Muscle layer of duodenum (tissue), 2 donors: ENCODE data around the gene ZNF687.

Experiments used
- H3K27ac ChIP-seq: one replicate; pipeline ENCODE4 v1.7.0; 2013; ENCODE audit warnings: mild to moderate bottlenecking, low read length
- H3K27me3 ChIP-seq: one replicate; pipeline ENCODE4 v1.7.0; 2013; ENCODE audit warnings: low read depth, mild to moderate bottlenecking, control low read depth, low read length
- H3K36me3 ChIP-seq, 2 donors: one replicate each; pipeline ENCODE4 v1.7.0; 2013; ENCODE audit warnings: low read length in 2 of 2, control low read depth in 1 of 2, mild to moderate bottlenecking in 1 of 2; ENCODE audit not compliant: insufficient read depth in 2 of 2, control insufficient read depth in 1 of 2
- H3K4me1 ChIP-seq, 2 donors: one replicate each; pipeline ENCODE4 v1.7.0; 2013; ENCODE audit warnings: low read length in 2 of 2, mild to moderate bottlenecking in 2 of 2, control low read depth in 1 of 2, moderate library complexity in 1 of 2; ENCODE audit not compliant: insufficient read depth in 2 of 2, control insufficient read depth in 1 of 2
- H3K4me3 ChIP-seq, 2 donors: one replicate each; pipeline ENCODE4 v1.7.0; 2013; ENCODE audit warnings: low read length in 2 of 2, low read depth in 1 of 2, mild to moderate bottlenecking in 1 of 2
- H3K9me3 ChIP-seq, 2 donors: one replicate each; pipeline ENCODE4 v1.7.0; 2013; ENCODE audit warnings: low read length in 2 of 2, control low read depth in 1 of 2, mild to moderate bottlenecking in 1 of 2; ENCODE audit not compliant: control insufficient read depth in 1 of 2
- donor health status: healthy.

Gene ZNF687, protein sequence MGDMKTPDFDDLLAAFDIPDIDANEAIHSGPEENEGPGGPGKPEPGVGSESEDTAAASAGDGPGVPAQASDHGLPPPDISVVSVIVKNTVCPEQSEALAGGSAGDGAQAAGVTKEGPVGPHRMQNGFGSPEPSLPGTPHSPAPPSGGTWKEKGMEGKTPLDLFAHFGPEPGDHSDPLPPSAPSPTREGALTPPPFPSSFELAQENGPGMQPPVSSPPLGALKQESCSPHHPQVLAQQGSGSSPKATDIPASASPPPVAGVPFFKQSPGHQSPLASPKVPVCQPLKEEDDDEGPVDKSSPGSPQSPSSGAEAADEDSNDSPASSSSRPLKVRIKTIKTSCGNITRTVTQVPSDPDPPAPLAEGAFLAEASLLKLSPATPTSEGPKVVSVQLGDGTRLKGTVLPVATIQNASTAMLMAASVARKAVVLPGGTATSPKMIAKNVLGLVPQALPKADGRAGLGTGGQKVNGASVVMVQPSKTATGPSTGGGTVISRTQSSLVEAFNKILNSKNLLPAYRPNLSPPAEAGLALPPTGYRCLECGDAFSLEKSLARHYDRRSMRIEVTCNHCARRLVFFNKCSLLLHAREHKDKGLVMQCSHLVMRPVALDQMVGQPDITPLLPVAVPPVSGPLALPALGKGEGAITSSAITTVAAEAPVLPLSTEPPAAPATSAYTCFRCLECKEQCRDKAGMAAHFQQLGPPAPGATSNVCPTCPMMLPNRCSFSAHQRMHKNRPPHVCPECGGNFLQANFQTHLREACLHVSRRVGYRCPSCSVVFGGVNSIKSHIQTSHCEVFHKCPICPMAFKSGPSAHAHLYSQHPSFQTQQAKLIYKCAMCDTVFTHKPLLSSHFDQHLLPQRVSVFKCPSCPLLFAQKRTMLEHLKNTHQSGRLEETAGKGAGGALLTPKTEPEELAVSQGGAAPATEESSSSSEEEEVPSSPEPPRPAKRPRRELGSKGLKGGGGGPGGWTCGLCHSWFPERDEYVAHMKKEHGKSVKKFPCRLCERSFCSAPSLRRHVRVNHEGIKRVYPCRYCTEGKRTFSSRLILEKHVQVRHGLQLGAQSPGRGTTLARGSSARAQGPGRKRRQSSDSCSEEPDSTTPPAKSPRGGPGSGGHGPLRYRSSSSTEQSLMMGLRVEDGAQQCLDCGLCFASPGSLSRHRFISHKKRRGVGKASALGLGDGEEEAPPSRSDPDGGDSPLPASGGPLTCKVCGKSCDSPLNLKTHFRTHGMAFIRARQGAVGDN

DNA sequence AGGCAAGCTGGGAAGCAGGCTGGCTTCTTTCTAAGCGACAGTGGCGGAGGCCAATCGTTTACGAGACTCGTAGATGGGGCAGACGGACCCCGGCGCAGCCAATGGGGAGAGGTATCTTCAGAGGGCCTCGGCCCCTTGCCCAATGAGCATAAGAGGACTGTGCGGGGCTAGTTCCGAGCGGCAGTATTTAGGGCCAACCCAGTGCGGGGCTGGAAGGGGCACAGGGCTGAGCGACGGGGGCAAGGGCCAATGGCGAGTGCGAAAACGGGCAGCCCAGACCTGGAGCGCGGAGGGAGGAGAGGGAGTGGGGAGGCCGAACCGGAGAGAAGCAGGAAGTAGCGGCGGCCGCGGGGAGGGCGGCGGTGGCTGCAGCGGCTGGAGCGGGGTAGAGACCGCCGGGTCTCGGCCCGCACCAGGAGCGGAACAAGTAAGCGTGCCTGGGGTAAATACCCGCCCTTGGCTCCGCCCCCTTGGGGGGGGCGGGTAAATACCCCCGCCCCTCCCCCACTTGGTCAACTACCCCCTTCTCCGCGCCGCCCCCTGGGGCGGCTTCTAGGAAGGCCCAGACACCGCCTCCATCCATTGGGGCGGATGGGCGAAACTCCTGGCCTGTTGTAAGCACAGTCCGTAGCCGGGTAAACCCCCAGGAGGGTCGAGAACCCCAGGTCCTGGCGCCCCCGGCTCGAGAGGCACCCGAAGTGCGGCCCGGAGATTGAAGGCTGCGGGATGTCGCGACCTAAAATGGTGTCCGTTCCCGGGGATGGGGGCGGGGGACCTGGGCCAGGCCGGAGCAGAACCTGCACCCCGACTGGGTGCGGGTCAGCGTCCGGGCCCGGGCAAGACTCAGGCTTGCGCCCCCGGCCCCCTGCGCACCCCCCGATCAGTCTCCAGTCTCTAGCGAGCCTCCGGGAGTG lies at the start of gene ZNF687:
Gene ZNF687 (plus strand): TSS at position 331 of the 914 bp plus-strand sequence. CDS start 3,993 bp downstream, outside the sequence.
- peaks cover 6 to 21% of the 10 kb centered on the region in 2 donors for H3K4me1 ChIP-seq
- peak within 1 kb of the TSS; percentile 100 for H3K27ac ChIP-seq
- H3K36me3 ChIP-seq, result peaks cover 8 to 18% of the 10 kb centered on the region in 2 donors
- no peaks in the 10 kb centered on the region for H3K9me3 ChIP-seq
- H3K27me3 ChIP-seq, result no peaks in the 10 kb centered on the region
- peak within 1 kb of the TSS; percentile 82 to 93 for H3K4me3 ChIP-seq

DNA sequence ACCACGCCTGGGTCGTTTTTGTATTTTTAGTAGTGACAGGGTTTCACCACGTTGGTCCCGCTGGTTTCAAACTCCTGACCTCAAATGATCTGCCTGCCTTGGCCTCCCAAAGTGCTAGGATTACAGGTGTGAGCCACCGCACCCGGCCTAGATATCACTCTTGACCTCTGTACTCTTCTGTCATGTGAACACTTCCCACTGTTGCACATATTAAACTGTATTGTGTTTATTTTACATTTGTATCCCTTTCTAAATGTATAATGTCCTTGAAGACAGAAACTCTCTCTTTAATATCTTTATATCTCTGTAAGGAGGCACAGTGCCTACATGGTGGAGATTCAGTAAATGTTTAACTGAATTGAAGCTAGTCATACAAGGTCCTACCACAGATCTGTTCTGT lies 46.9 kb upstream of the ZNF687 start:
- H3K27me3 ChIP-seq, result no peaks in the 10 kb centered on the region
- no peak overlapping the region for H3K4me3 ChIP-seq
- no peak overlapping the region for H3K27ac ChIP-seq
- H3K36me3 ChIP-seq, result peaks cover 72 to 92% of the 10 kb centered on the region in 2 donors
- H3K4me1 ChIP-seq, result no peaks in the 10 kb centered on the region
- H3K9me3 ChIP-seq, result no peaks in the 10 kb centered on the region

DNA sequence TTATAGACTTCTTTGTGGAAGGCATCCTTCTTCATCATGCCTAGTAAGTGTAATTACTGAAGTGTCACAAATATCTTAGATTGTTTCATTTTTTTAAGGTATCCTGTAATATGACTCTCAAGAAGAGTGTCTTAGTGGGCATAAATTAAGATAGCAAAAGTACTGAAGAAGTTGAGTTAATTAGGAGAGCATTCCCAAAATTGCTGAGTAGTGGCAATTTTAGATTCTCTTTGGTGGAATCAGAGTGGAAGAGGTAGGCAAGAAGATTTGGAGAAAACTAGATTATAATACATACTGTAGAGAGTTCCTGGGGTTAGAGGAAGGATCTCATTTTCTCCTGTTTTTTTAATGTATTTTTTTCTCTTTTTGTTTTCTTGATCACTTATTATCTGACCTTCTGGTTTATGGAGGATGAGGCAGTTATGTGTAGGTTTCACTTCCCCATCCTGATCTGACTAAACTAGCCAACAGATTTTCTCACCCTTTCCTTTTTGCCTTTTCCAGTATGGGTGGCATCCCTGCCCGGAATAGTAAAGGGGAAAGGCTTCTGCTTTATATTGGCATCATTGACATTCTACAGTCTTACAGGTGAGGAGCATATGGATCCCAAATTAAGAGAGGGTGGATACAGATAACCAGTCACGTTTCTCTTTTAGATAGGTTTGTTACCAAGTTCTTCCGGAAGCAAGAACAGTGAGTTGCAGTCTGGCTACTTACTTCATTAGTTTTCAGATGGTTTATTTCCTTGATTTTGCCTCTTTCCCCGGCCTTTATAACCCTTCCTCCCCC lies 44.2 kb upstream of the ZNF687 start:
- H3K9me3 ChIP-seq, result no peaks in the 10 kb centered on the region
- H3K4me1 ChIP-seq, result peaks cover 0 to 14% of the 10 kb centered on the region in 2 donors
- H3K27ac ChIP-seq, result peak overlapping the region; percentile 11
- H3K4me3 ChIP-seq, result no peak overlapping the region
- H3K36me3 ChIP-seq, result peaks cover 76 to 88% of the 10 kb centered on the region in 2 donors
- H3K27me3 ChIP-seq, result no peaks in the 10 kb centered on the region

DNA sequence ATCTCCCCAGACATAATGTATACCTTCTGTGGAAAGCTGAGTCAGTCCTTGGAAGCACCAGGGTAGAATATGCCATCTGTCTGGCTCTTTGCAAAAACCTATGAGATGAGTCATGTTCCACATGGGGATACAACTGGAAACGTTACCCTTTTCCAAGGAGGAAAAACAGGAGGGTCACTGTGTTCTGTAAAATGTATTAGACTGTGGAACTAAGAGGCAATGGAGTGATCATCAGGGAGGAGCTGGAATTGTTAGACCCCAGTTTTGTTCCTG lies 43.7 kb upstream of the ZNF687 start:
- Histone ChIP-seq H3K27ac (peak overlapping the region; percentile 11), H3K36me3 (peaks cover 81 to 88% of the 10 kb centered on the region in 2 donors), H3K9me3 (no peaks in the 10 kb centered on the region), H3K27me3 (no peaks in the 10 kb centered on the region), H3K4me3 (no peak overlapping the region), H3K4me1 (peaks cover 0 to 19% of the 10 kb centered on the region in 2 donors)

- H3K9me3 ChIP-seq, result no peaks in the 10 kb centered on the region
- H3K27me3 ChIP-seq, result no peaks in the 10 kb centered on the region
- H3K4me1 ChIP-seq, result peaks cover 0 to 26% of the 10 kb centered on the region in 2 donors
- peak overlapping the region in 1 of 2 donors; percentile 8 for H3K4me3 ChIP-seq
- no peak overlapping the region for H3K27ac ChIP-seq
- H3K36me3 ChIP-seq, result peaks cover 68 to 78% of the 10 kb centered on the region in 2 donors
These were observed 39.7 kb upstream of the ZNF687 start for GRCh38 chr1:151242442-151242841.

GRCh38 chr1:151243683-151244216 lies 38.3 kb upstream of the ZNF687 start:
- H3K27me3 ChIP-seq, result no peaks in the 10 kb centered on the region
- peaks cover 0 to 26% of the 10 kb centered on the region in 2 donors for H3K4me1 ChIP-seq
- H3K9me3 ChIP-seq, result no peaks in the 10 kb centered on the region
- H3K36me3 ChIP-seq, result peaks cover 66 to 79% of the 10 kb centered on the region in 2 donors
- no peak overlapping the region for H3K27ac ChIP-seq
- H3K4me3 ChIP-seq, result no peak overlapping the region

DNA sequence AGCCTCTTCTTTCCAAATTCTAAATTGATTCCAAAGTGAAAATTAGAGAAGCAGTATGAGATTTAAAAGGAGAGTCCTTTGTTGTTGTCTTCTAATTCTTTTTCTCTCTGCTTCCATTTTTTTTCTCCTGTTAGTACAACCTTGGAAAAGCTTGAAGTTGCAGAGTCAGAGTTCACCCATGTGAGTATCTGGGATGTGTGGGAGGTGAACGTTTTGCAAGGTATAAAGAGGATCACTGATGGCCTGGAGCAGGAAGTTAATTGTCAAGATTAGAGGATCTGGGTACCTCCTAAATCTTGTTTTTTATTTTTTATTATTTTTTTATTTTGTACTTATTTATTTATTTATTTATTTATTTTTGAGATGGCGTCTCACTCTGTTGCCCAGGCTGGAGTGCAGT lies 35.3 kb upstream of the ZNF687 start:
- Histone ChIP-seq H3K9me3 (no peaks in the 10 kb centered on the region), H3K4me3 (no peak overlapping the region), H3K36me3 (peaks cover 56 to 57% of the 10 kb centered on the region in 2 donors), H3K27ac (no peak overlapping the region), H3K4me1 (peaks cover 3 to 30% of the 10 kb centered on the region in 2 donors), H3K27me3 (no peaks in the 10 kb centered on the region)

GRCh38 chr1:151251656-151252470 lies 30.2 kb upstream of the ZNF687 start:
- no peak overlapping the region for H3K27ac ChIP-seq
- H3K4me3 ChIP-seq, result no peak overlapping the region
- no peaks in the 10 kb centered on the region for H3K9me3 ChIP-seq
- H3K36me3 ChIP-seq, result peaks cover 18 to 20% of the 10 kb centered on the region in 2 donors
- peaks cover 7 to 19% of the 10 kb centered on the region in 2 donors for H3K4me1 ChIP-seq
- H3K27me3 ChIP-seq, result no peaks in the 10 kb centered on the region
